ENCODE measurements around the gene GRB7. TPM values are rescaled to one million over a fixed set of nuclear protein-coding genes. Genes with fewer than 3 reads are reported as not detected.
"Not testable (repeated sequence)": the region's sequence is repeated elsewhere in the genome, so short reads cannot be mapped to it uniquely, and the experiment has no call there.

The GRB7 gene
- total RNA-seq, 1 experiment from 2014 or later: not detected

- no peak for DNase-seq (ENCODE audit: low read depth)
Observed at GRCh38 chr17:39751016-39751543, 13.3 kb downstream of the GRB7 start.

GRCh38 chr17:39751637-39752036 is 13.9 kb downstream of the GRB7 start:
- no peak for DNase-seq (ENCODE audit: low read depth)

- no peak for DNase-seq (ENCODE audit: low read depth)
Observed at GRCh38 chr17:39752241-39752881, 14.6 kb downstream of the GRB7 start.

DNA sequence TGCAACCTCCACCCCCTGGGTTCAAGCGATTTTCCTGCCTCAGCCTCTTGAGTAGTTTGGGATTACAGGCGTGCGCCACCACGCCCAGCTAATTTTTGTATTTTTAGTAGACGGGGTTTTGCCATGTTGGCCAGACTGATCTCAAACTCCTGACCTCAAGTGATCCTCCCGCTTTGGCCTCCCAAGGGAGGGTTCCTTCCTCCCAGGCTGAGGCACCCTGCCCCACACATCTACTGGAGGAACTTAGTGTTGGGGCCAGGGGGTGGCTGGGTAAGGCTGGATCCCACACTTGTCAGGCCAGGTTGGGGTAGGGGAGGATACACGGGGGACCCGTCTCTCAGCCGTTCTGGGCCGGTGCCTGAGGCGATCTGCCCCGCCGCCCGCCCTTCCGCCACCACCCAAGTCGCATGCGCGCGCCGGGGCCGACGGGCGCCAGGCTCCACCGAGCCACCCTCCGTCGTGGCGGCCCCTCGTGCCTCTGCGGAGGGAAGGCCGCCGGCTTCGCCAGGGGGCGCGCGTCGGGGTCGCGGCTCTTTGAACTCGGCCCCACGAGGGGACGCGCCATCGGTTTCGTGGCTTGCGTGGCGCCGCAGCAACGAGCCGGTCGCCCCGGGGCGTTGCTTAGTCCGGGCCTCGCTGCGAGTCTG is 15.9 kb downstream of the GRB7 start:
- no peak for DNase-seq (ENCODE audit: low read depth)

DNA sequence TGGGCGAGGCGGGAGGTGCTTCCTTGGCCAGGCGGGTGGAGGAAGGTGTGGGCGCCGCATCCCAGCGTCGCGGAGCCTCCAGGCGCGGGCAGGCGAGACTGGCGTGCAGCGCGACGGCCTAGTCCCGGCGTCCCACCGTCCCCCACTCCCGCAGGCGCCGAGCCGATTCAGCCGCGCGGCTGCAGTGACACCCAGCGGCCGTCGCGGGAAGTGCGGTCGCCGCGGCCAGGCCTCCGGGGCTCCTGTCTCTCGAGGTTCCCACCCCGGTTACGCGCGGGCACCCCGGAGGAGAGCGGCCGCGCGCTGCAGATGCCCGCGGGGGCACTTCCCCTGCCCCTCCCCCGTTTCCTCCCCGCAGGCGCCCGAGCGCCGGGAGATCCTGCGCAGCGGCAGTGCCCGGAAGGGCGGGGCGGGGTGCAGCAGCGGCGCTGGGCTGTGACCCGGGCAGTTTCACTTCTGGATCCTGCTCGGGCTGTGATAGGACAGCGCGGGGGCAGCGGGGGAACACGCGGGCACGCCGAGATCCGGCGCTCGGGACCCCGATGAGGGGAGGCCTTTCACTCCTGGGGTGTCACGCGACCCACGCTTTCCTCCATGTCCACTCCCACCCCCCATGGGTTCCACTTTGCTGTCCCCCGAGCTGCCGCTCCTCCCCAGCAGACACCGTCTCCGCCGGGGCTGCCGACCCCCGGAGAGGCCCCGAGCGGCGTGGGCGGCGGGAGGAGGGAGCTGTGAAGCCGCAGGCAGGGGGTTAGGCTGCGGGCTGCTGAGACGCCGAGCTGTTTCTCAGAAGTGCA is 16.6 kb downstream of the GRB7 start:
- DNase-seq (ENCODE audit: low read depth): peak; percentile 91

DNA sequence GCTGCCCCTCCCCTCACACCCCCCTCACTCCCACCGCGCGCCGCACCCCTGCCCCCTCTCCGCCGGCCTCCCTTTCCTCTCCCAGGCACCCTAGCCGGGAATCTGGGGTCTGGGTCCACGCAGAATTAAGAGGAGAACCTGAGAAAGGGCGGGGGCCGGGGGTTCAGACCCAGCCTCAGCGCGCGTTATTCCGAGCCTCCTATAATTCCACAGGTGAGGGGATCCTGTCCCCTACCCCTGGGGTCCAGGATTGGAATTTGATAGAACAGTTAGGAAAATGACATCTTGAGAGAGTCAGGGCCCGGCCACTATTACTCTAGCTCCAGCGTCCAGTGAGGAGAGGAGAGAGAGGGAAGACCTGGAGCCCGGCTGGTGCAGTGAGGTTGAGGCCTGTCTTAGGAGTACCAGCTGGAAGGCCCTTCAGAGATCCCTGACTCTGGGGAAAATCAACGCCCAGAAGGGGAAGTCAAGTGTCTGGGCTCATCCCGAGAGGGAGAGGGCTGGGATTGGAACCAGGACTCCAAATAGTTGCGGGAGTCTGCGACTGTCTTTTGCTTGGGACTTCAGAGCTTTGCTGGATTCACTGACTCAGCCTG is 17.3 kb downstream of the GRB7 start:
- DNase-seq (ENCODE audit: low read depth): no peak

DNA sequence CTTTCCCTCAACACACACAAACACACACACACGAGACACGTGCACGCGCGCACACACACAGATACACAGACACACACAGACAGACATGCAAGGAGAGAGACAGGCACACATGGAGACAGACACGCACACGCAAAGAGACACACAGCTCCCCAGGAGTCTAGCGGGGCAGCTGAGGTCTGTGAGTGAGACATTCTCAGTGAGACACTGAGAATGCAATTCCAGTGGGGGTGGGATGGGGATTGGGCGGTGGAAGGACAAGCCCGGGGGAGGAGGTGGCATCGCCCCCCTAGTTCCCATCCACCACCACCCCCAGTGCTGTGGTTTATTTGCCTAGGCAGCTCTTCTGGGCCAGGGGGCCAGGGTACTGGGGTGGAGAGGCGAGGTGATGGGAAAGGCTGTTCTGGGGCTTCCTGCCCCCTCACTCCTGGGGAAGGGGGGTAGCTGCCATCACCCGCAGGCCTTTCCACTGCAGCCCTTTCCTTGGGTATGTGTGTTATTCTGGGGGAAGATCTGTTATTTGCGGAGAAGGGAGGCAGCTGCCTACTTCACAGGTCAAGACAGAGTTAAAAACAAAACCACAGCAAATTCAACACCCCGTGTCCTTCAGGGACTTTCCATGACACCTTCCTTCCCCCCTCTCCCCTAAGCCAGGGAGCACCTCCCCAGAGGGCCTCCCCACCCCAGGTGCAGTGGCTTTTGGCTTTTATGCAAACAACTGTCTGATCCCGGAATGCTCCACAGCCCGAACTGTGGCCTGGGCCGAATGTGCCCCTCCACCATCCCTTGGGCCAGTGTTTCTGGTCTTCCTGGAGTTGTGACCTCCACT is 18.0 kb downstream of the GRB7 start:
- no peak for DNase-seq (ENCODE audit: low read depth)

GRCh38 chr17:39756380-39757079 is 18.8 kb downstream of the GRB7 start:
- DNase-seq (ENCODE audit: low read depth): no peak

DNA sequence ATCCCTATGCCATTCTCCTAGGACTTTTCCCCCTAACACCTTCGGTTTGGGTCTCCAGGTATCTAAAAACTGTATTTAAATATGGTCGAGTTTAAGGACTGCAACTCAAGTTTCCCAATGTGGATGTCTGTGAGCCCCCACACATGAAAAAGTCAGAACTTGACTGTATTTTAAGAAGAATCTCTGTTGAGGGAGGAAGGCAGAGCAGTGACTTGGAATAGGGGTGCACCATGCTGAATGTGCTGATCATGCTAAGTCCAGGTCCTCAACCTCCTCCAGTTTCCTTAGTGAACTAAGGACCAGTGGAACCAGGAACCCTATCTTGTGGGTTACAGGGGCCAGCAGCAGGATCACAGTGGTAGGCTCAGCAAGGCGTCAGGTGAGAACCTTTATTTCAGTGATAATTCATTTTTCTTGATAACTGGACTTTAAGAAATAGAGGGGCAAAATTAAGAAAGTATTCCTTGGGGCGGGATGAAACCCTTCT is 19.5 kb downstream of the GRB7 start:
- DNase-seq (ENCODE audit: low read depth): no peak

DNA sequence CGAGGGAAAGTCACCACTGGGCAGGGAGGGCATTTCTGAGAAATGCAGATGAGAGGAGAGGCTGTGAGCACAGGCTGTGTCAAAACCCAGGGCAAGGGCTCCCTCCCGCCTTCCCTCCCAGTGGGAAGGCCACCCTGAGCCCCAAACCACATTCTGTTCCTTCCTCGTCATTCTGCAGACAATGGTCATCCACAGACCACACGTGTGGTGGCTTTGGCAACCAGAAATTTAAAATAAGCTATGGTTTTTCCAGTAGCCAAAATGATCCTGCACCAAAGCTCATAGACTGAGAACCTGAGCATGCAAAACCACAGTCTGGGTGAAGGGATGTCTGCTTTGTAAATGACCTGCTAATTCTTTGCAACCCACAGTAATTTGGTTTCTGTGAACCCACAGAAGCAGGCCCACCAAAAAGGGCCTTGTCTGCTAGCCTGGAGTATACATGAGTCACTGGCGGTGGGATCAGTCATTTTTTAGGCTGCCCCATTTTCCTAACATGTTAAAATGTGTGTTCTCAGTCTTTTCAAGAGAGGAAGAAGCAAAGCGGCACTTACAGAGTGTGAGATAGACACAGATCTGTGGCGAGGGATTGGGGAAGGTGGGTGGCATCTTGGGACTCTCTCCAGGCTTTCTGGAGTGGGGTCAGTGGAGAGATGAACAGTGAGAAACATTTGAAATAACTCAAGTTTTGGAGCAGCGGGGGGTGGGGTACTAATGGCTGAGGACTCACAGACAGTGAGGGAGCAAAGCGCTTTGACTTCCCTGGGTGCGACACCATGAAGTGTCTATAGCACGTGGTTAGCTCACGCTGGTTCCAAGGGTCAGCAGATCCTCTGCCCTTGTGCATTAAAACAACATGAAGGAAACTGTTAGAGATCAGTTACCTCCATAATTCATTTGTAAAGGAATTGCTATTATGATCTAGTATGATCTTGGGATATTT is 20.5 kb downstream of the GRB7 start:
- no peak for DNase-seq (ENCODE audit: low read depth)

- DNase-seq (ENCODE audit: low read depth): no peak
Observed at GRCh38 chr17:39759204-39759603, 21.5 kb downstream of the GRB7 start.

GRCh38 chr17:39761861-39762496 is 24.2 kb downstream of the GRB7 start:
- peak; percentile 8 for DNase-seq (ENCODE audit: low read depth)

- no peak for DNase-seq (ENCODE audit: low read depth)
Observed at GRCh38 chr17:39763051-39763820, 25.5 kb downstream of the GRB7 start.

DNA sequence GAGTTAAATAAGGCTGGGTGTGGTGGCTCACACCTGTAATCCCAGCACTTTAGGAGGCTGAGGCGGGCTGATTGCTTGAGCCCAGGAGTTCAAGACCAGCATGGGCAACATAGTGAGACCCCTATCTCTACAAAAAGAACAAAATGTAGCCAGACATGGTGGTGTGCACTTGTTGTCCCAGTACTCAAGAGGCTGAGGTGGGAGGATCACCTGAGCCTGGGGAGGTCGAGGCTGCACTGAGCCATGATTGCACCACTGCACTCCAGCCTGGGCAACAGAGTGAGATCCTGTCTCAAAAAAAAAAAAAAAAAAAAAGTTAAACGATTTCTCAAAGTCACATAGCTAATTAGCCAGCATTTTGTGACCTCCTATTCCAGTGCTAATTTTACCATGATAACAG is 26.4 kb downstream of the GRB7 start:
- not testable (repeated sequence) for DNase-seq (ENCODE audit: low read depth)

DNA sequence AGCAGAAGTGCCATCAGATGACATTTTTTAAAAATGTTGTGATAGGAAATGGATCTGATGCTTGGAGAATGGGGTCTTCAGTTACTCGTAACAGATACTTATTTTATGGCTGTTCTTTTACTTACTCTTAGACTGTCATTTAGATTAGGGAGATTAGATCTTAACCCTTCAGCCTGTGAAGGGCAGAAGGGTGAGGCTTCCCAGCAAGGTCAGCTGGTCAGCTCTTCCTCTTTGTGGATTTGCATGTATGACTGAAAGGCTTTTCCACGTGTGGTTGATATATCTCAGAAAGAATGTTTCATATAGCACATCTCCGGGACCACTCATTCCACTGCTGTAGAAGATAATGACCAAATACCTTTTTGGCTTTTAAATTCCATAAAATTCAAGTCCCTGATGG is 27.4 kb downstream of the GRB7 start:
- DNase-seq (ENCODE audit: low read depth): no peak

GRCh38 chr17:39765766-39766165 is 28.0 kb downstream of the GRB7 start:
- DNase-seq (ENCODE audit: low read depth): no peak

- no peak for DNase-seq (ENCODE audit: low read depth)
Observed at GRCh38 chr17:39767147-39767546, 29.4 kb downstream of the GRB7 start.
